Heart right ventricle (tissue), 16 donors: ENCODE measurements around the gene RBM43. TPM values are rescaled to one million over a fixed set of nuclear protein-coding genes. Genes with fewer than 3 reads are reported as not detected.

Source experiments
- ATAC-seq, 8 donors: fragments of 200-7000 bp; cut with Tn5 transposase; one replicate each; pipeline ENCODE4 v1.9.1; 2020; ENCODE audit warnings: mild to moderate bottlenecking in 8 of 8, moderate library complexity in 8 of 8, moderate number of reproducible peaks in 1 of 8
- DNase-seq, 2 donors: peaks; one replicate each; pipeline ENCODE4 v3.0.0-alpha.2; 2020
- H3K27ac ChIP-seq, 10 donors: fragments of 200-600 bp; sonication (generic) in 2 of 10; one replicate each; pipeline versions ENCODE4 v1.5.0 to v1.8.0; 2020 to 2022; ENCODE audit warnings: mild to moderate bottlenecking in 3 of 10
- H3K27me3 ChIP-seq, 7 donors: fragments of 200-600 bp; one replicate each; pipeline ENCODE4 v1.8.0; 2021 to 2022; ENCODE audit warnings: mild to moderate bottlenecking in 2 of 7
- H3K36me3 ChIP-seq, 9 donors: fragments of 200-600 bp; sonication (generic) in 1 of 9; one replicate each; pipeline versions ENCODE4 v1.5.0 to v1.8.0; 2020 to 2022; ENCODE audit warnings: mild to moderate bottlenecking in 2 of 9
- H3K4me1 ChIP-seq, 9 donors: fragments of 200-600 bp; sonication (generic) in 1 of 9; one replicate each; pipeline versions ENCODE4 v1.5.0 to v1.8.0; 2020 to 2022; ENCODE audit warnings: mild to moderate bottlenecking in 4 of 9
- H3K4me3 ChIP-seq, 10 donors: fragments of 200-600 bp; sonication (generic) in 2 of 10; one replicate each; pipeline versions ENCODE4 v1.5.0 to v1.8.0; 2020 to 2022; ENCODE audit warnings: mild to moderate bottlenecking in 7 of 10, moderate library complexity in 2 of 10
- H3K9me3 ChIP-seq, 11 donors: fragments of 200-600 bp in 10 of 11; sonication (generic) in 2 of 11; one replicate each; pipeline versions ENCODE4 v1.5.0 to v1.8.0; 2013 to 2022; ENCODE audit warnings: mild to moderate bottlenecking in 2 of 11, control low read depth in 1 of 11, moderate library complexity in 1 of 11
- CTCF ChIP-seq, 9 donors: fragments of 200-600 bp; sonication (generic) in 2 of 9; IDR thresholded peaks; one replicate each; pipeline versions ENCODE4 v1.5.0 to v1.8.0; 2021 to 2022; ENCODE audit warnings: antibody characterized with exemption in 9 of 9, mild to moderate bottlenecking in 5 of 9, moderate library complexity in 1 of 9
- WGBS, 2 donors: extraction: QIAGEN DNeasy Blood & Tissue Kit; methylation state at CpG; one replicate each; pipeline ENCODE4 v1.1.7; 2013; ENCODE audit warnings: inconsistent platforms in 1 of 2; 5-methylcytosine and 5-hydroxymethylcytosine counted together
- intact Hi-C, 10 donors: fragments of 100-400 bp; cut with DNase I; formaldehyde crosslinking; loops; one replicate each; pipeline versions ENCODE4 v1.11.1 to v1.14.2; 2022
- polyA plus RNA-seq, 2 donors: library from polyadenylated mRNA; stranded (reverse); fragments of 200-250 nt; gene quantifications; one replicate each; pipeline ENCODE4 v1.2.3, GENCODE V29; 2013
- total RNA-seq, 10 donors: library from RNA; stranded (reverse); fragmentation: NEBNext Ultra II Directional in 3 of 10; extraction: Animal tissue kit (Norgen Biotek cat#: 25700) in 3 of 10; gene quantifications; one replicate each; pipeline versions ENCODE4 v1.2.1 to v1.2.4, GENCODE V29; 2021 to 2023
- donor health status: Arrhythmogenic right ventricular cardiomyopathy.
- donor health status: ischemic (EF 13 %, LVEDD 7.1; RV severe dilation, severe dysfunction).
- donor health status: healthy with polysubstance abuse.
- donor health status: DM: no; HTN: yes; CAD: no.
- donor health status: DM: no; HTN: no; CAD: no.
- donor health status: ischemic (EF 25% LVEDD 6.9; RV normal size, moderate dysfunction).
- donor health status: ischemic (EF 25% LVEDD 5.7; RV mildly dilated, moderate dysfunction).
- donor health status: healthy.
- donor health status: DM: yes; HTN: yes; CAD: no.
- donor health status: Ischemic cardiomyopathy.
- donor health status: ischemic (EF 35%, LVEDD 5.7; RV mildly dilated, moderate dysfunction).
- donor health status: nonischemic (EF 11% LVEDD 7.7; RV severe dilation, severe dysfunction).
- donor health status: DM: yes; HTN: yes; CAD: no.
- donor health status: PGD.
- donor health status: ischemic (EF 29% LVEDD 5.4; RV normal size, mild dysfunction).
- donor health status: nonischemic (EF 23%, LVEDD 6.1; RV moderate dilation, normal function).

The RBM43 gene
- total and polyA plus RNA-seq, 12 donors: 0.96 to 2.9 (median 1.6) TPM

GRCh38 chr2:151287513-151288250 lies 26.0 kb upstream of the RBM43 start:
- H3K27ac ChIP-seq: peak overlapping the region in 1 of 10 donors; percentile 99
- 70 to 91% methylated on average over 5 of the region's 5 CpGs for WGBS, 2 donors
- TF ChIP-seq CTCF (IDR thresholded peaks at IDR 0.05): no peak
- no peaks in the 10 kb centered on the region for H3K27me3 ChIP-seq
- intact Hi-C loops: loop anchor here in 5 of 10 donors (5.0 to 10.0 kb wide), 3 partner anchors 117 to 127 kb away; partner anchors contain the start of gene RIF1 (in 1 of the 5)
- ATAC-seq: no peak
- DNase-seq: no peak
- H3K4me3 ChIP-seq: peak overlapping the region in 2 of 10 donors; percentile 67 to 82
- H3K9me3 ChIP-seq: no peaks in the 10 kb centered on the region
- peaks cover 0 to 45% (median 0%) of the 10 kb centered on the region in 9 donors for H3K4me1 ChIP-seq
- H3K36me3 ChIP-seq: peaks cover 0 to 7% (median 0%) of the 10 kb centered on the region in 9 donors

DNA sequence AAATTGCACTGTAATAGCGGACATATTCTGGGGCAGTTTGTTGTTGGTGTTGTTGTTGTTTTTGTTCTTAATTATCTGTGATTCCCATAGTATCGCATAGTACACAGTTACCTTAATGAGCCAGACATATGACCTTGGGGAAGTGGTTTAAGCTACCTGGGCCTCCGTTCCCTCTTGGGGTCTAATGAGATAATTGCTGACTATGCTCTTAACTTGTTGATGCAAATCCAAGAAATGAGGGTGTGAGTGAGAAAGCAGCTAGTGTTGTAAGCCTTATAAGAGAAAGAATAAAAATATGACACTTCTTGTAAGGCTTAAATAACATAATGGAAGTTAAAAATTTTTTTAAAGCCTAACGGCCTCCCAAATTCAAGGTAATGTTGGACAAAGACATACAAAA lies 20.7 kb upstream of the RBM43 start:
- ATAC-seq (no peak), DNase-seq (no peak)
- Histone ChIP-seq H3K27me3 (no peaks in the 10 kb centered on the region), H3K27ac (no peak overlapping the region), H3K4me1 (peaks cover 0 to 13% (median 0%) of the 10 kb centered on the region in 9 donors), H3K36me3 (peaks cover 0 to 60% (median 23%) of the 10 kb centered on the region in 9 donors), H3K4me3 (no peak overlapping the region), H3K9me3 (no peaks in the 10 kb centered on the region)
- 67 to 85% methylated on average over 4 of the region's 4 CpGs for WGBS, 2 donors
- no peak for TF ChIP-seq CTCF (IDR thresholded peaks at IDR 0.05)
- intact Hi-C loops: loop anchor here in 4 of 10 donors (10.0 kb wide), 2 partner anchors 122 to 132 kb away; partner anchors contain the start of gene RIF1 (in 1 of the 4)

DNA sequence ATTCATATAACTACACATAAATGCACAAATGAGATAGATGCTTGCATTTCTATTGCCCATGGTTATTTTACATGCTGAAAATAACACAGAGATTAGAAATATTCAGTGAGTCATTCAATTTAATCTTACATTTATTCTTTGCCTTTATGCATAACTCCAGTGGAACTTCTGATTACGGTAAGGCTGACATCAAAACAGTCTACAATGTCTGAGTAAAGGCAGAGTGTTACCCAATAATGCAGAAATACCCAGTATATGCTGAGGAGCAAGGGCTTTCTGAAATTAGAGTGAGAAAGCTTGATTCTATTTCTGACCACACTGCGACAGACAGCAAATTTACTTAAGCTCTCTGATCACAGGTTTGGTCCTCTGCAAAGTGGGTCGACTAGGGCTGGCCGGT lies 18.6 kb upstream of the RBM43 start:
- ATAC-seq (no peak), DNase-seq (no peak)
- H3K9me3 ChIP-seq: no peaks in the 10 kb centered on the region
- no peak for TF ChIP-seq CTCF (IDR thresholded peaks at IDR 0.05)
- peaks cover 0 to 81% (median 26%) of the 10 kb centered on the region in 9 donors for H3K36me3 ChIP-seq
- intact Hi-C loops: loop anchor here in 4 of 10 donors (10.0 kb wide), 2 partner anchors 125 to 135 kb away; partner anchors contain the start of gene RIF1 (in 1 of the 4)
- WGBS, 2 donors: 43 to 94% methylated on average over 4 of the region's 4 CpGs
- H3K27ac ChIP-seq: no peak overlapping the region
- no peak overlapping the region for H3K4me3 ChIP-seq
- no peaks in the 10 kb centered on the region for H3K27me3 ChIP-seq
- no peaks in the 10 kb centered on the region for H3K4me1 ChIP-seq

GRCh38 chr2:151278487-151278886 lies 16.8 kb upstream of the RBM43 start:
- intact Hi-C loops: no loop called here
- Histone ChIP-seq H3K27ac (no peak overlapping the region), H3K36me3 (peaks cover 0 to 97% (median 33%) of the 10 kb centered on the region in 9 donors), H3K4me1 (no peaks in the 10 kb centered on the region), H3K27me3 (no peaks in the 10 kb centered on the region), H3K9me3 (no peaks in the 10 kb centered on the region), H3K4me3 (no peak overlapping the region)
- DNase-seq (no peak), ATAC-seq (no peak)
- 98 to 99% methylated on average over 2 of the region's 2 CpGs for WGBS, 2 donors
- no peak for TF ChIP-seq CTCF (IDR thresholded peaks at IDR 0.05)
